HG03135 (cell line): Measurements from ENCODE around the gene RPP25.
"Not testable (repeated sequence)": the region's sequence is repeated elsewhere in the genome, so short reads cannot be mapped to it uniquely, and the experiment has no call there.

ENCODE experiments used
- ATAC-seq: cut with Tn5 transposase; IDR thresholded peaks from one replicate; pipeline ENCODE4 v1.9.1; 2021; ENCODE audit warnings: mild to moderate bottlenecking, moderate library complexity; ENCODE audit not compliant: unreplicated experiment

The RPP25 gene

GRCh38 chr15:74963213-74963612, 6.6 kb upstream of the RPP25 start:
- ATAC-seq = no peak

GRCh38 chr15:74962671-74963070, 6.1 kb upstream of the RPP25 start:
- ATAC-seq = no peak

GRCh38 chr15:74962219-74962618, 5.6 kb upstream of the RPP25 start:
- no peak for ATAC-seq

- ATAC-seq = no peak
Measured at GRCh38 chr15:74961616-74962015, 5.0 kb upstream of the RPP25 start.

GRCh38 chr15:74960995-74961588, 4.5 kb upstream of the RPP25 start:
- ATAC-seq = no peak

- ATAC-seq = no peak
Measured at GRCh38 chr15:74960286-74960685, 3.7 kb upstream of the RPP25 start.

- ATAC-seq = no peak
Measured at GRCh38 chr15:74959586-74959939, 3.0 kb upstream of the RPP25 start.

GRCh38 chr15:74958908-74959585, 2.5 kb upstream of the RPP25 start:
- no peak for ATAC-seq

- no peak for ATAC-seq
Measured at GRCh38 chr15:74958320-74958907, 1.8 kb upstream of the RPP25 start.

- ATAC-seq = no peak
Measured at GRCh38 chr15:74957476-74958035, 984 bp upstream of the RPP25 start.

- ATAC-seq = peak; percentile 40
Measured at GRCh38 chr15:74955796-74956647, 550 bp downstream of the RPP25 start.

GRCh38 chr15:74955017-74955416, 1.6 kb downstream of the RPP25 start:
- ATAC-seq = no peak

- no peak for ATAC-seq
Measured at GRCh38 chr15:74954515-74954914, 2.1 kb downstream of the RPP25 start.

- no peak for ATAC-seq
Measured at GRCh38 chr15:74951006-74951405, 5.6 kb downstream of the RPP25 start.

- no peak for ATAC-seq
Measured at GRCh38 chr15:74950078-74950908, 6.3 kb downstream of the RPP25 start.

- ATAC-seq = peak; percentile 90
Measured at GRCh38 chr15:74937590-74938371, 18.8 kb downstream of the RPP25 start, which contains the start of gene COX5A. COX5A (minus strand) TSS chr15:74938073; CDS start chr15:74938014, 59 bp downstream.

GRCh38 chr15:74937272-74937589, 19.3 kb downstream of the RPP25 start:
- ATAC-seq = no peak

GRCh38 chr15:74935193-74935592, 21.4 kb downstream of the RPP25 start:
- not testable (repeated sequence) for ATAC-seq

- ATAC-seq = no peak
Measured at GRCh38 chr15:74933573-74933972, 23.0 kb downstream of the RPP25 start.

- no peak for ATAC-seq
Measured at GRCh38 chr15:74928771-74929198, 27.8 kb downstream of the RPP25 start.
